ENCODE results near the gene TAF15.

Gene TAF15

DNA sequence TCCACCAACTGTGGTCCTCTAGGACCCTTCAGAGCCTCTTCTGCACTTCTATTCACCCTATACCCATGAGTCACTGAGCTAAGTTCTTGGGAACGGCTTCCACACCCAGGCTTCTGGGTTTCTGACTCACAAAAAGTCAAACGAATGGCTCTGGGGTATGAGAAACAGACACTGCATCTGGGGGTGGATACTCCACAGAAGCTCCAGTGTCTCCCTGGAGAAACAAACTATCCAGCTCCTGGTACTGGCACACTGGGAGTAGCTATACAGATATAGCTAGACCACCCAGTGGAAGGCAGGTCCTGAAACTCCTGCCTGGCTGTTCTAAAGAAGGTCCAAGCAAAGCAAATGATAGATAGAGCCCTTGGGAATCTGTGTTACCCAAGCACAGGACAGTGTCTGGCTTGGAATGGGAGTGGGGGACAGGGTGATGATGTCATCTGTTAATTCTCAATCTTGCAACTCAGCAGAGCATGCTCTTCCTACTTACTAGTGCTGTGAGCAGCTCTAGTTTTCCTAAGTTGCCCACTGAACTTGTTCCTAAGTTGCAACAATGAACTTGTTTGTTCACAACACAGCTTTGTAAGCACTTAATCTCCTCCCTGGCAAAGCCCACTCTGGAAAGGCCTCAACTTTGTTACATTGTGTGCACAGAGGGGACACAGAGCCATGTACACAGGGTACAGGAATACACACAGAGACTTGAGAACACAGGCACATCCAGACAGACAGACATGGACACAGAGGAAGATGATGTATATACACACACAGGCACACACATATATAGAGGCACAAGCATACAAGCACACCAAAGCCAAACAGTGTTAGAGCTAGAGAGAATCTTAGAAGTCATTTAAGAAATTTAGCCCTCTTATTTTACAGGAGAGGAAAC lies 20.6 kb upstream of the TAF15 start:
- DNase-seq, result no peak

DNA sequence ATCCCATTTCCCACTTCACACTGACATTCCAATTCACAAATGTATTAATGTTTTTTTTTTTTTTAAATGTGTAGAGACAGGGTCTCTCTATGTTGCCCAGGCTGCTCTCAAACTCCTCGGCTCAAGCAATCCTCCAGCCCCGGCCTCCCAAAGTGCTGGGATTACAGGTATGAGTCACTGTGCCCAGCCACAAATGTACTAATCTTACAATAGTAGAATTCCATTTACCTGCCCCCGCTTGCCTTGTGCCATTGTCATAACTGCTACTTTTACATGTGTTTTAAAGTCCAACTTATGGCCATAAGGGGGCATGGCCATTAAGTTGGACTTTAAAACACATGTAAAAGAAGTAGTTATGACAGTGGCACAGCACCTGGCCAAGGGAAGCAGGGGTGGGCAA lies 18.4 kb upstream of the TAF15 start:
- DNase-seq, result no peak

DNA sequence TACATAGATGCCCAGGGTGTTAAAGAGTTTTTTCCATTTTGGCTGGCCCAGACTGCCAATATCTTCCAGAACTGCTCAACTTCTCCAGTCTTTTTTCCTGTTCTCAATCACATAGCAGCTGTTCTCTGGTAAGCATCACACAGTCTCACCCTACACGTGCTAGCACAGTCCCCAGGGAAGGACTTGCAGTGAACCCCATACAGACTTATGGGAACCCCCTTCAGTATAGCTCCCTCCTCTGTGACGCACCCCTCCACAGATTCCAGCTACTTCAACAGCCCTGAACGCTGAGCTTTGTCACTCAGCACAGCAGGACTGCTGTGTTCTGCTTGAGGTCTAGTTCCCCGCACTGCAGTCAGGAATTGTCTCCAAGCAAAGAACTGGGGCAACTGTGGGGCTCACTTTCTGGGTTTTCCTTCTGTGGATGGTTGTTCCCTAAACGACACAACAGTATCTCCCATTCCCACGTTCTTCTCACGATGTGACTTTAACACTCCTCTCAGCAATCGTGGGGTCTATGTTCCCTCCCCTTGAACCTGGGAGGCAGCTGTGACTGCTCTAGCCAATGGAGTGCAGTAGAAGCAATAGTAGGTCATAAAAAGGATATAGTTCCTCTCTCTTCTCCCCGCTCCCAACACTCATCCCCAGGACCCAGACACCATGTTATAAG lies 17.5 kb upstream of the TAF15 start:
- DNase-seq, result no peak

DNA sequence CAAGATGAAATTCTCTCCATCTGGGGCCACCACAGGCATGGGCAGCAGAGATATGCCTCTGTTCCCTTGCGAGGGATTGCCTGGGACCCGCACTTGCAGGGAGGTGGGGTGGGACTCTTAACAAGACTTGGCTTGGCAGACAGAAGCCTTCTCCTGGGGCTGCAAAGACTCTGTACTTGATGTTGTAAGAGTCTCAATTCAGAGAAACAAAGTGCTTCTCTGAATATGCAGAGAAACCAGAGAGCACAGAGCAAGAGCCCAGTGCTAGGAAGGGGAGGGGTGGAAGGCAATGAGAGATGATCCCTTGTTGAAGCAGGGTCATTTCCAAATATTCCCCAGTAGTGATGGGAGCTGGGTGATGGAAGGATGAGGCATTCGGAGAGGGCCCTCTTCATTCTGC lies 16.0 kb upstream of the TAF15 start:
- no peak for DNase-seq

DNA sequence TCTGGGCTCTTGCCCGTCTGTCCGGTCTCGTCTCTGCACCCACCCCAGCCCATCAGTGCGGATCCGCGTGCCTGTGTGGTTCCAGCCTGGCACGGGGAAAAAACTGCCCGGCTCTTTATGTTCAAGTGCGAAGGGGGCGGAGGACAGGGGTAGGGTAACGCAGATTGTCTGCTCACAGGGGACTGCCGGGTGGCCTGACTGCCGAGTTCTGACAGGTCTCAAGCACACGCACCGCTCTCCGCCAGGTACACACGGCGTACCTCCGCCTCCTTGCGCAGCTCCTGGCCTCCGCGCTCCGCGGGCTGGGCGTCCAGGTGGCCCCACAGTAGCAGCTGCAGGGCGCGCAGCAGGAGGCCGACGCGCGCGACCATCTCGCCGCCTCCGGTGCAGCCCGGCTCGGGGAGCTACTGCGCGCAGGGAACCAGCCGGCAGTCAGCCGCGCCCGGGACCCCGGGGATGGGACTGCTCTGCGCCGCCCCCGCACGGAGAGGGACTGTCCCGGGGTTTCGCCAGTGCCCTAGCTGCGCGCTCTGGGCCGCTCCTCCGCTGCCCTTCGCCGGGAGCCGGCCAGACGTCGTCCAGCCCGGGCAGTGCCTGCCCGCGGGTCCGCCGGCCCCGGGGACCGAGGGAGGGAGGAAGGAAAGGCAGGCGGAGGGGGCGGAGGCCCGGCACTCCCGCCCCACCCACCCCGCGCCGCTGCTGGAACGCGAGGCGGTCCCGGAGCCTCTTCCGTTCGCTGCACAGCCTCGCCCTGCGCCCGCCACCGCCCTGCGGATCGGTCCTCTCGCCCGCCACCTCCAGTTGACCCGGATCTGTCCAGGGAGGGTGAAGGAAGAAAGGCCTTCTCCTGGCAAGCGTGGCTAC lies 14.0 kb upstream of the TAF15 start, which contains the start of gene MMP28:
Gene MMP28, minus strand, starts transcription at position 635 of the 864 bp plus-strand sequence. Its CDS starts 264 bp downstream, at position 371.
- peak; percentile 55 to 66 for DNase-seq

DNA sequence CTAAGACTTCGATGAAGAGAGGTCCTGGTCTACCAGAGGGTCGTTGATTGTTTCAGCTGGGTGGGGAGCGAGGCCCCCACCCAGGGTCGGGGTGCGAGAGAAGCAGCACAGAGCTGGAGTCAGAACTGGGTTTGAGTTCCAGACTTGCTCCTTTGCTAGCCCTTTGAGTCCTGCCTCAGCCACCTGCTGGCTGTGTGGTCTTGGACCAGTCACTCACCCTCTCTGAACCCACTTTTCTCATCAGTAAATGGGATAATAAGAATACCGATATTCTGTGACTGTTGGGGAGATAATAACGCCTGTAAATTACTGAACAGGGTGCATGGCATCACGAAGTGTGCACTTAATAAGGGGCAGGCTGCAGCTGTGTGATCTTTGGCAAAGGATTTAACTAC lies 13.4 kb upstream of the TAF15 start:
- DNase-seq, result no peak

DNA sequence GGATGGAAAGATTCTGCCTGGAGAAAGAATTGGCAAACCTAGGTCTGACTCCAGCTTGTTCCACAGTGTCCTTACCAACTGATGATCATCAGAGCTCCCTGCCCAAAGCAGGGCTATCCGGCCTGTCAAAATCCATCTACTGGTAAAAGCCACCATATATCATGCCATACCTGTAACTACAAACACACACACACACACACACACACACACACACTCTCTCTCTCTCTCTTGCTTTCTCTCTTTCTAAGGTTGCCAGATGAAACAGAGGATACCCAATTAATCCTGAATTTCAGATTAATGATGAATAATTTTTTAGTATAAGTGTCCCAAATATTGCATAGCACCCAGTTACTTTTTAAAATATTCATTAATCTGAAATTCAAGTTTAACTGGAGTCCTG lies 12.3 kb upstream of the TAF15 start:
- peak in 1 of 2 experiments; percentile 8 for DNase-seq

DNA sequence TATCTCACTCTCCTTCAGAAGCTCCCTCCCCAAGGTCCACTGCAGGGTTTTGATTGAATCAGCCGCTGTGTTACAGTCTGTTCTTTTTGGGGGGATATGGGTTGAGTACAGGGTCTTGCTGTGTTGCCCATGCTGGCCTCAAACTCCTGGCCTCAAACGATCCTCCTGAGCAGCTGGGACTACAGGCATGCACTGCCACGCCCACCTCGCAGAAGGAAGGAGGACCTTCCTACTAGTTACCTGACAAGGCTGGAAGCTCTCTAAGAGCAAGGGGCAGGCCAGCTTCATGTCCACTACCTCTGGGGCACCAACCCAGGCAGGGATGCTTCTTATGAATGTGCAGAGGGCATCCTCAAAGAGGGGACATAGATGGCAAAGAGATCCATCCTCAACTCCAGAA lies 11.9 kb upstream of the TAF15 start:
- peak in 1 of 2 experiments; percentile 10 for DNase-seq

DNA sequence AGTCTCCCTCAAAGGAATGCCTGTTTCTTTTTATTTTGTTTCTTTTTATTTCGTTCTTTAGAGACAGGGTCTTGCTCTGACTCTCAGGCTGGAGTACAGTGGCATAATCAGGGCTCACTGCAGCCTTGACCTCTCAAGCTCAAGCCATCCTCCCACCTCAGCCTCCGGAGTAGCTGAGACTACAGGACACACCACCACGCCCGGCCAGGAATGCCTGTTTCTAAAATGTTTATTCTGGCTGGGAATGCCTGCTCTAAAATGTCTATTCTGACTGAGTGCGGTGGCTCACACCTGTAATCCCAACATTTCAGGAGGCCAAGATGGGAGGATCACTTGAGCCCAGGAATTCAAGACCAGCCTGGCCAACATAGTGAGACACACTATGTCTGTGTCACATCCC lies 11.4 kb upstream of the TAF15 start:
- DNase-seq, result no peak

DNA sequence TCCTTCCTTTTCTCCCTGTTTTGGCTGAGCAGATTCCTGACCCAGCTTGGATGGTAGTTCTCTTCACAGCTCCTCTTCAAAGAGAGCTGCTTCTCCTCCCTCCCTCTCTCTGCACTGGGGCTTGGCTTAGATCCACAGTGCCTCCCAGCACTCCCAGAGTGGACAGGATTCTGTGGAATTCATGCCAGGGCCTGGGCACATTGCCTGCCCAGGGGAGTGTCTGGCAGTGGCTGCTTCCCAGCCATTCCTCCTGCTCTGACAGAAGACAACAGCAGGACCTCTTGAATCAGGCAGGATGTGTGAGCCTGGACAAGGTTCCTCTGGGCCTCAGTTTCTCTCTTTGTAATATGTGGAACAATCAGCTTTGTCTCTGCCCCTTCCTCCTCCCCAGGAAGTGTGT lies 9.3 kb upstream of the TAF15 start:
- DNase-seq, result no peak

DNA sequence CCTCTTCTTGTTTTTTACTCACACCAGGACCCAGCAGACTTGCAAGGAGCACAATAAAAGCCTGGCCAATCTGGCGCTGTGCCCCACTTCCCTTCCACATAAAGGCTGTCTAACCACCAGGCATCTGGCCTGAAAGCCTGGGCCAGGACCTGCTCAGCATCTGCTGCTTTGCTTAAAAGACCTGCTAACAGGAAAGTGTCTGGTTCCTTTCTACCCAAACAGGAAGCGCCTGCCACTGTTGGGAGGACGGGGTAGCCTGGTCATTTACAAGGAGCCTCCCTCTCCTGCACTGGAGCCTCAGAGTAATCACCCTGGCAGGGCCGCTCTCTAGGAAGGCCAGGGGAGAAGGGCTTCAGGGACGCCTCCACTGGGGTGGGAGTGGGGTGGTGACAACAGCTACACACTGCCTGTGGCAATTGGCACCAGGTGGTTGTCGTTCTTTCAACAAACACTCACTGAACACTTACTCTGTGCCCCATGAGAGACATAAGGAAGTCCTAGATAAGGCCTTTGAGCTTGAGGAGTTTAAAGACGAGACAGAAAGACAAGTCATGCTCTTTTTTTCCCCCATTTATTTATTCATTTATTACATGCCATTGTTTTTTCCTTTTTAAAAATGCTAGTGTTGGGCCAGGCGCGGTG lies 7.6 kb upstream of the TAF15 start:
- peak; percentile 40 to 43 for DNase-seq

DNA sequence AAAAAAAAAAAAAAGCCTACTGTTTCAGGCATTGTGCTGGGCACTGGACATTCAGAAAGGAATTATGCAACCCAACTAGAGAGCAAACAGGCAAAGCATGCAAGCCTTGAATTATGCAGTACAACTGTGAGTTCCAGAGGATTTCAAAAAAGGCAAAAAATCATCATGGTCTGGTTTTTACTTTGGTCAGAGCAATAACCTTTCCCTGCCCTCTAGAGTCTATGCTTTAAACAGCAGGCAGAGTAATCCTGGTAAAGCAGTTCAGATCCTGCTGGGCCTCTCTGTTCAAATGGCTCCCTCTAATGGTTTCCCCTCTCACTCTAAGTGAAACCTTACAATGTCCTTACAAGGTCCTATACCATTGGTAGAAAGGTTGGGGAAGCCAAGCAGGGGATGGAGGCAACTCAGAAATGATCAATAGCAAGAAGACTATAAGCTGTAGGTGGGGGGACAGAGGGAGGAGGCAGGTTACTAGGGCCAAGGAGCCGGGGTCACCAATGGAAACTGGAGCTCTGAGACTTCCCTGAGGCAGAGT lies 4.6 kb upstream of the TAF15 start:
- peak; percentile 47 to 48 for DNase-seq

DNA sequence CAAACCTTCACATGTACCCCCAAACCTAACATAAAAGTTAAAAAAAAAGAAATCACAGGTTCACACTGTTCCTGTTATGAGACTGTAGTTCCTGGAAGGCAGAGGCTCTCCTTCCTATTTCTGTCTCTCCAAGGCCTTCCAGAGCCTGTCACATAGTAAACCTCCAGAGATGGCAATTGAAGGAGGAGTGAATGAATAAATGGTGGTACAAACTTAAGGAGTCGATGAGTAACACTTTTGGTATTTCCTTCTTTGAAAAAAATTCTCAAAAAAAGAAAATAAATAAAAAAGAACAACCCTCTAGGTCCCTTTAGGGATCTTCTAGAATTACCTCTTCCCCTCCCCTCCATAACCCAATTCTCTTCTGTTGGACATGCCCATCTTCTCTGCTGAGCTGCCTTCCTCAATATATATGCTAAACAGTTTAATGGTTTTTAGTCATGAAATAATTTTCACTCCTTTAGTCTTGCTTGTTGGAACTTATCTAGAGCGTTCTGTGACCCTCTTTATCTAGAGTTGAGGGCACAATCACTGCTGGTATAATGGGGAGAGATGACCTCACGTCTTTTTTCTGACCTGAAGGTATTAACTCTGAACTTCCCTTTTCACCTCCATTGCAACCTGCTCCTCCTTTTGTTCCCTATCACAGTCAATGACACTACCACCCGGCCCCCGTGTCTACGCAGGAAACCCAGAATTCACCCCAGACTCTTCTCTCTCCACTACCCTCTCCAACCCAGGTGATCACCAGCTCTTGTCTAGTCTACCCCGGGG lies 1.7 kb upstream of the TAF15 start:
- DNase-seq, result no peak

DNA sequence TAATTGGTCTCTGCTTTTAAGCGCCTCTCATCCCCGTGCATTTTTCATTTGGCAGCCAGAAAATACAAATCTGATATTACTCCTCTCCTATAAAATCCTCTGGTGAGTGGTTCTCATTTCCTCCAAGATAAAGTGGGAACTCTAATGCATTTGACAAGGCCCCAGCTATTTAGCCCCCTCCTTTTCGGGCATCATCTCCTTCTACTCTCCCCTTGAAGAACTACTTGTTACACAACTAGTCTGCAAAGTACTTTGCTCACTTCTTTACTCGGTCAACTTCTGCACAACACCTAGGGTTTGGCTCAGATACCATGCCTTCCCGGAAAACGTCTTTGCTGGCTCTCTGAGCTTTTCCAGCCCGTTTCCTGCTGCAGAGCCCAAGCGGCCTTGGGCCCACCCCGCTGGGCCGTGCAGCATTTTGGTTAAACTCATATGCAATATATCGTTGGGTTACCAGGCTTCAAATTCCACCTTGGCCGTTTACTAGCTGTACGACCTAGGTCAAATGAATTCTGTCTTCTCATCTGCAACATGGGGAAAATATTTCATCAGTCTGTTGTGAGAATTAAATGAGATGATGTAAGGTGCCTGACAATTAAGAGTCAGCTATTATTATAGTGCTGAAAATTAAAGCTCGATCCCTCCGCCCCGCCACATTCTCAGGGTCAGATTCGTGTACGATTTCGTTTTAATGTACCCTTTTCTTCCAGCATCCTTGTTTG lies 883 bp upstream of the TAF15 start:
- peak; percentile 35 to 40 for DNase-seq

DNA sequence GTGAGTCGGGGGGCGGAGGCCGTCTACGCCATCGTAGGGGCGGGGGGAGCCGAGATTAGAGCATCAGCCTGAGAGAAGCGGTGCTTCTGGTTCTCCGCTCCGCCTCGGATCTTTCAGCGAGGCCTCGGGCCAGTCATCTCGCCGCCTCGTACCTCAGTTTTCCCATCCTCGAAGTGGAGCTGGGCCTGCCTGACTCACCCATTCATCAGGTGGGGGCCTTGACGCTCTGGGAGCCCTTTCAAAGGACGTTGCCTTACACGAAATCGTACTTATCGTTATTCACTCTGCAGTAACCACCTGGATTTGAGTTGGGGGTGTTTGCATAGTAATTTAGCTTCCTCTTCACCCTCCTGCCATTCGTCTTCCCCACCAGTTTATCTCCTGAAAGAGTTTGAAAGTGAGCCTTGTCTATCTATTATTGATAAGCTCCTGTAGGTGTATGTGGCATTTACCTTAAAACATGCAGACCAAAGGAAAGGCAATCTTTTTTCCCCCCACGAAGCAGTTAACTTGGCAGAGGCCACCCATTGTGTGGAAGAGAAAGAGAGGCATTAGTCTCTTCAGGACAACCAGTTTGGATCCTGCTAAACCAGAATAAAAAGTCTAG lies 674 bp downstream of the TAF15 start:
- no peak for DNase-seq

DNA sequence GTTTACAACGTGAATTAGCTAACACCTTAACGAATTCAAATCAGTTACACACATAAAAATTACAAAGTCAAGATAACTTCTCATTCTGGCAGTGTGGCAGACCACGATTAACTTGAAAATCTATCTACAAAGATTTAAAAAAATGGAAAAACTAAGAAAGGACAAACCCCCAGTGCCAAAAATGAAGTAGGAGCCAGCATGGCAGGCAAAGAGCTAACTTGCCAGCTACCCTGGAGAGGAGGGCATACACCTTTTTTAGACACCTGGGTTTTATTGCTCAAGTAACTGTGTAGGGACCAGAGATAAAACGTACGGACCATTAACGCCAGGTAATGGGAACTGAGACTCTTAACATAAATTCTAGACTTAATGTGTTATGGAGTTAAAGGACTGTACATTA lies 2.5 kb downstream of the TAF15 start:
- DNase-seq, result no peak

DNA sequence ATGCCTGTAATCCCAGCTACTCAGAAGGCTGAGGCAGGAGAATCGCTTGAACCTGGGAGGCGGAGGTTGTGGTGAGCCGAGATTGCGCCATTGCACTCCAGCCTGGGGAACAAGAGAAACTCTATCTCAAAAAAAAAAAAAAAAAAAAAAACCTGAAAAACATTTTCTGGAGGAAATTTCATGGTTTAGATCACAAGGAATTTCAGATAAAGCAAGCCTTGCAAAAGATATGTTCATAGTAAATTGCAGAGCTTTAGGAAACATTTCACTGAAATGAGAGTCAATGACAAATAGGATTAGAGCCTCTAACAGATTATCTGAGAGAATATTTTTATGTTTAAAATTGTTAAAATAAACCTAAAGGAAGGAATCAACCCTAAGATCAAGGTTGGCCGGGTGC lies 3.2 kb downstream of the TAF15 start:
- DNase-seq, result no peak

DNA sequence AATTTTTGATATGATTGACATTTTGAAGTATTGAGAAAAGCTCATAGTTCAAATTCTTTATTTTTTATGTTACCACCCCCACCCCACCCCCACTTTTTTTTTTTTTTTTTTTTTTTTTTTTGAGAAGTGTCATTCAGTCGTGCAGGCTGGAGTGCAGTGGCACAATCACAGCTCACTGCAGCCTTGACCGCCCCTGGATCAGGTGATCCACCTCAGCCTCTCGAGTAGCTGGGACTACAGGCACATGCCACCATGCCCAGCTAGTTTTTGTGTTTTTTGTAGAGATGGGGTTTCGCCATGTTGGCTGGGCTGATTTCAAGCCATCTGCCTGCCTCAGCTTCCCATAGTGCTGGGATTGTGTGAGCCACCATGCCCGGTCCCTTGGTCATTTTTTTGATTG lies 7.4 kb downstream of the TAF15 start:
- no peak for DNase-seq

DNA sequence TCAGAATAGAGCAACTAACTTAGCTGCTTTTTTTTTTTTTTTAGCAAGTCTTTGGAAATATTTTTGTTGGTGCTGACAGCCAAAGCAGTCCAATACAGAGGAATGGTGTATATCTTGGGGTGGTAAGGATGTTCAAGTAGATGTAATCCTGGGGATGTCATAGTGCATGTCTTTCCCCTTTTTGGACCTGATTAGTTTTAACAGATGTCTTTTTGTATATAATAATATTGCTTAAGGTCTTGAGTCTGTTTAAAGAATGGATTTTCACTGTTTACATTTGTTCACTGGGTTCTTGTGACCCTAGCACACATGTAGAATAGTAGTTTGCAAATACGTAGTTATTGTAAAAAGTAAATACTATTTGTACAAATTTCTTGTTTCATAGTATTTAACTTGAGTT lies 7.9 kb downstream of the TAF15 start:
- no peak for DNase-seq

DNA sequence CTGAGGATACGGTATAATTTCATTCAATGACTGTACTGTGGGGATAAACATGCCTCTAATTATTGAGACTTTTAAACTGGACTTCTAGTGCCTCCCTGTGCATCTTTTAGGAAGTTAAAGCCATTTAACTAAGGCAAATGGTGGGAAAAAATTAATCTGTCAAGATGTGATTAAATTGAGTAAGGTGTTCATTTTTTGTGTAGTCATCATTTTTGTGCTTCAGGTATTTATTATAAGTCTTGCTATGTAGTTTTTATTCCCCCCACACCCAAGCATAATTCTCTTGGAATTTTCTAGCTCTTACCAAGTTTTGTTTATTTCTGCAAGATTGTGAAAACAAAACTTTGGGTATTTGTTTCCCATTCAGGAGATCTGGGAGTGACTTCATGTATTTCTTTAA lies 10.2 kb downstream of the TAF15 start:
- no peak for DNase-seq

DNA sequence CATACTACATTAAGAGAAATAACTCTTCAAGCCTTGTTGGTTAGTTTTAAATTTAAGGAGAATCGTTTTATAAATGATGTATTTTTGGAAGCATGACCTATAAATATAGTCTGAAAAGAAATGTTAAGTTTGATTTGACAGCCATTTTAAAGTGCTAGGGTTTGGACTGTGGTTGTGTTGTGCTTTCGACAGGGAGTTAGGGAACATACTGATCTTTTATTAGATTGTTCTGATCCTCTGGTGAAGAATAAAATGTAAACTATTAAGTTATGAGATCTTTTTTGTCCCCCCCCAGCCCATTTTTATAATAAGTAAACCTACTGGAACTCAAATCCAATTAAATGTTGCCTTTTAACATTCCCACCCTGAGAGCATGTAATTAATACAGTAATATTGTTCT lies 12.0 kb downstream of the TAF15 start:
- no peak for DNase-seq

All from activated T-cell treated with anti-CD3 and anti-CD28 coated beads, Interleukin-2, amount 50 U/mL, for 48 hours (primary cell).